Measurements from ENCODE around the gene ARID5A.

Gene ARID5A

DNA sequence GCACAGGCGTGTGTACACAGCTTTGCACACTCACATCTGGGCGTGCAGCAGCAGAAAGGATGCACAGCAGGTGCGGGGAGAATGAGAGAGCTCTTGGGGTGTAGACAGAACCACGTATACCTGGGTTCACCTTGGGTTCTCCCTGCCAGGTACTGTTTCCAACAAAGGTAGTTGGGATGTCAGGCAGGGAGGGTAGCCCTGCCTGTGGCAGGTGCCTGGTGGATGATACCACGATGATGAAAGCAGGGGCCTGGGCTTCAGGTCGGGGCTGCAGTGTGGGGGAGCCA, 6.5 kb upstream of the ARID5A start:
- peak overlapping the region; percentile 89 for H3K27ac Mint-ChIP-seq
- H3K4me1 Mint-ChIP-seq = peaks cover 65% of the 10 kb centered on the region
- no peaks in the 10 kb centered on the region for H3K36me3 Mint-ChIP-seq
- no peaks in the 10 kb centered on the region for H3K27me3 Mint-ChIP-seq
- H3K9me3 Mint-ChIP-seq = no peaks in the 10 kb centered on the region
- H3K4me3 Mint-ChIP-seq = no peak overlapping the region

DNA sequence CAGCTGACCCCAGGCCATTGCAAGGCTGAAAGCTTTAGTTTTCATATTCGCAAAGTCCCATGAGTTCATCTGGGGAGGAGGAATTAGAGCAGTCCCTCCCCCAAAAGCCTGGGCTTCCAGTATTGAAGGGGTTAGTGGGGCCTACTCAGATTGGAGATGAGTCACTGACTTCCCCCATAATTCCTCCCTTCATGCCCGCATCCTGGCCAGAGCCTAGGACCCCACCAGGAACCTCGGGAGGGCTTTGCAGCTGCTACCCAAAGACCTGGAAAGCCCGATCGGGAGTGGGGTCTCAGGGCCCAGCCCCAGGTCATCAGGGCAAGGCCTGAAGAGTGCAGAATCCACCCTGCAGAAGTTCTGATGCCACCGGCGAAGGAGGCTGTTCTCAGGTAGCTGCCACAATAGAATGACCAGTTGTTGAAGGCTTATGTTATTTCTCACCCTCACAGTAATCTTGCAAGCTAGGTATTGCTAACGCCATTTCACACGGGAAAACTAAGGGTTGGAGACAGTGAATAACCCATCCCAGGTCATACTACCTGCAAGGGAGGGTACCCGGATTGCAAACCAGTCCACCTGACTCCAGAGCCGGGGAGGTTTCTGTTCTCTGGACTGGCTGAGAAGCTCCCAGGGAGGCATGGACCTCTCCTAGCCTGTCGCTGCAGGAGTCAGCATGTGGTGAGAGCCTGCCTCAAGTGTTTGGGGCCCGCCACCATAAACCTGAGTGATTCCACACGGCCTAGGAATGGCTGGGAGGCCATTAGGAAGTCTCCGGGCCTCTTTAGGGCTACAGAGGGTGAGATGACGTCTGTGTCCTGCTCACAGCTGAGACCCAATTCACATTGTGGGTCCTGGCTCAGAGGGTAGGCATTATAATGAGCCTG, 5.8 kb upstream of the ARID5A start:
- Mint-ChIP-seq H3K4me1 (peaks cover 68% of the 10 kb centered on the region), H3K27ac (no peak overlapping the region), H3K9me3 (no peaks in the 10 kb centered on the region), H3K27me3 (no peaks in the 10 kb centered on the region), H3K4me3 (peak overlapping the region; percentile 30), H3K36me3 (no peaks in the 10 kb centered on the region)

DNA sequence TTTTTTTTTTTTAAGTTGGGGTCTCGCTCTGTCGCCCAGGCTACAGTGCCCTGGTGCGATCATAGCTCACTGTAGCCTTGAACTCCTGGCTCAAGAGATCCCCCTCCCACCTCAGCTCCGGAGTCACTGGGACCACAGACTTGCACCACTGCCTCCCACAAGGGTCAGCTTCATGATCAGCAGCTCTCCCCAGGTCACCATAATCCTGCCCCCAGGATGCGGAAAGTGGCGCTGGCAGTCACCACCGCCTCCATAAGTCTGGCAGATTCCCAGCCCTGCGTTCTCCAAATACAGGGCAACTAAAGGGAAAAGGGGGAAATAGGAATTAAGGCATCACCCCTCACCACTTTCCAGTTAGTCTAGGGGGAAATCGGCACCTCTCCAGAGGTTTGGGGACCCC, 5.2 kb upstream of the ARID5A start:
- Mint-ChIP-seq H3K36me3 (no peaks in the 10 kb centered on the region), H3K4me1 (peaks cover 74% of the 10 kb centered on the region), H3K27ac (peak overlapping the region; percentile 90), H3K9me3 (no peaks in the 10 kb centered on the region), H3K4me3 (peak overlapping the region; percentile 78), H3K27me3 (no peaks in the 10 kb centered on the region)

DNA sequence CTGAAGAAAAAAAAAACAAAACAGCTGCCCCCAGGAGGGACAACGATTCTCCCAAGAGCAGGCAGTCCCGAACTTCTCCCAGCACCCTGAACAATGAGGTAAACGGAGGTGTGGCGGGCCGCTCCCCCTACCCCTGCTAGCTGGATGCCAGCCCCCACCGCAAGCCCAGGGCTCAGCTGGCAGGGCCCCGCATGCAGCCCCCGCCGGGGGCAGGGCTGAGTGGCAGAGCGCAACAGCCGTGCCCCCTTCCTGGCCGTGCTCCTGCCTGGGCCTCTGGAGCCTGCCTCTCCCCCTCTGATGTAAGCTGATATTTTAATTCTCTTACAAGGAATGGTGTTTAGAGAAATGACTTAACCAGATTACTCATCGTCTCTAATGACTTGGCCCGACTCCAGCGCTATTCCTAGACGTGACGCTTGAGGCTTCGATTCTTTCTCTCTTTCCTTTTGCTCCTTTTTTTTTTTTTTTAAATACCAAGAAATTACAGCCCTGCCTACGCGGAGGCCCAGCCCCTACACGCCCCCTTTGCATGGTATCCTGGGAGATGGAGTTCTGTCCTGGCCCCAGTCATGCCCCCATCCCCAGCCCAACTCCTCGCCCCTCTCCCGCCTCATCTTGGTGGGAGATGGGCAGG, 4.6 kb upstream of the ARID5A start:
- no peaks in the 10 kb centered on the region for H3K9me3 Mint-ChIP-seq
- no peaks in the 10 kb centered on the region for H3K36me3 Mint-ChIP-seq
- peak overlapping the region; percentile 90 for H3K27ac Mint-ChIP-seq
- peak overlapping the region; percentile 78 for H3K4me3 Mint-ChIP-seq
- no peaks in the 10 kb centered on the region for H3K27me3 Mint-ChIP-seq
- peaks cover 69% of the 10 kb centered on the region for H3K4me1 Mint-ChIP-seq

DNA sequence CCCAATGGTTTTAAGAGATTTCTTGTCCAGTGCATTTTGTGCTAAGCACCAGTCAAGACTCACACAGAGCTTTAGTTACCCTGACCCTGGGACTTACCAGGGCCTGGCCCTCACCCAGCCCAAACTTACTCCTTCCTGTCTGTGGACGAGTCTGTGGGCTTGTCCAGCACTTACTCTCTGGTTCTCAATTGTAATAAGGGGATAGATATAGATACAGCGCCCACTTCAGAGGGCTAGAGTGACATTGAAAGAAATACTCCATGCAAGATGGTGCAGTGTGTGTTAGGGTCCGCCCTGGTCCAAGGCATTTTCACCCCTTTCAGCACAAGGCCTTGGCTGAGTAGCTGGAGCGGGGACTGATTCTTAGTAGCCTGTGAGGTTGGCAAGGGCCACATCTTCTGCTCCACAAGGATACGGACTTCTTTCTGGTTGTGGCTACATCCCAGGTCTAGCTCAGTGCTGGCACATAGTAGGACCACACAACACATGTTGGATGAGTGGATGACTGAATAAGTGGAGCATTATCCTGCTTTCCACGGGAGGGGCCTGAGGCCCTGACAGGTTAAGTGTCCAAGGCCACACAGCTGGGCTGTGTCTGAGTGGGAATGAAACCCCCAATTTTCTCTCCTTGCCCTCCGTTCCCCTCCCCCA, 3.8 kb upstream of the ARID5A start:
- Mint-ChIP-seq H3K36me3 (no peaks in the 10 kb centered on the region), H3K27me3 (no peaks in the 10 kb centered on the region), H3K27ac (peak overlapping the region; percentile 90), H3K4me3 (no peak overlapping the region), H3K9me3 (no peaks in the 10 kb centered on the region), H3K4me1 (peaks cover 67% of the 10 kb centered on the region)

DNA sequence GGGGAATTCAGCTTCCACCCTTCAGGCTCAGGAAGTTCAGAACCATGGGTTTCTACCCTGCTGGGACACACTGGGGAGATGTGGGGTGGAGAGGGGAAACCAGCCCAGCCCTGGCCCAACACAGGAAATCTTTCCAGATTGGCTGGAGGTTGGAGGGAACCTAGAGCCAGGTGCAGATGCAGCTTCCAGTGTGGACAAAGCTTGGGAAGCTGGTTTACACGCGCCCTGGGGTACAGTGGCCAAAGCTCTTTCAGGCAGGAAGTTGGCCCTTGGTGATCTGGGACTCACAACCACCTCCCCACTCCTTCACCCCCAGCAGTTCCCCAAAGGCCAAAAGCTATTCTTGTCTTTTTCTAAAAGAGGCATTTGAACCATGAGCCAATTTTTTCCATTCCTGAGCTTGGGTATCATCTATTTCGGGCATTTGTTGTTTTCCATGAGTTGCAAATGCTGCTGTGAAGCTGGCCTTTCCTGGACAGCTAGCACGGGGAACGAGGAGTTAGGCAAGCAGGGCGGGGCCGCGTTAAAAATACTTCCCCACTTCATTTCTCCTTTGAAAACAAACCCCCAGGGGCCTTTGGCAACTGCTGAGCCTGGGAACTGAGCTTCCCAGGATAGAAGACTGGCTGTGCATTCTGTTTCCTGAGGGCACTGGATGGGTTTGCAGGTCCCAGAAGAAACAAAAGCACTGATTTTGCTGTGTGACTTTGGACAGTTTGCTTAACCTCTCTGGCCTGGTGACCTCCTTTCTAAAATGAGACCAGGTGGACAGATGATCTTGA, 3.1 kb upstream of the ARID5A start:
- H3K4me1 Mint-ChIP-seq = peaks cover 61% of the 10 kb centered on the region
- H3K9me3 Mint-ChIP-seq = no peaks in the 10 kb centered on the region
- no peak overlapping the region for H3K27ac Mint-ChIP-seq
- H3K36me3 Mint-ChIP-seq = peaks cover 1% of the 10 kb centered on the region
- no peak overlapping the region for H3K4me3 Mint-ChIP-seq
- H3K27me3 Mint-ChIP-seq = no peaks in the 10 kb centered on the region

DNA sequence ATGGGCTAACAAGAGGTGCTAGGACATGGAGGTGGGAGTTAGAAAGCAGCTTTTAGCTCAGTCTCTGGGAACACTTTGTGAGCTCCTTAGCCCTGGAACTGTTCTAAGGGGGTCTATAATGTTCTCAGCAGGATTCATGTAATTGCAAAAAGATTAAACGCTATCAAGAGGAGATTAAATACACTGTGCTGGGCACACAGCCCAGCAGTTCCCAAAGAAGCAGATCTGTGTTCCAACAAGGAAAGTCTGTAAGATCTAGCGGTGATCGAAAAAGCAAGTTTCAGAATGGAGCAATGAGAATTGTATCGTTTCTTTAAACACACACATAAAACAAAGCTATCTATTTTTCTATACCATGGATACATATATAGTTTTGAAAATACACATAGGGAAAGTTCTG, 2.4 kb upstream of the ARID5A start:
- Mint-ChIP-seq H3K9me3 (no peaks in the 10 kb centered on the region), H3K36me3 (peaks cover 3% of the 10 kb centered on the region), H3K4me3 (no peak overlapping the region), H3K27ac (no peak overlapping the region), H3K27me3 (no peaks in the 10 kb centered on the region), H3K4me1 (peaks cover 61% of the 10 kb centered on the region)

DNA sequence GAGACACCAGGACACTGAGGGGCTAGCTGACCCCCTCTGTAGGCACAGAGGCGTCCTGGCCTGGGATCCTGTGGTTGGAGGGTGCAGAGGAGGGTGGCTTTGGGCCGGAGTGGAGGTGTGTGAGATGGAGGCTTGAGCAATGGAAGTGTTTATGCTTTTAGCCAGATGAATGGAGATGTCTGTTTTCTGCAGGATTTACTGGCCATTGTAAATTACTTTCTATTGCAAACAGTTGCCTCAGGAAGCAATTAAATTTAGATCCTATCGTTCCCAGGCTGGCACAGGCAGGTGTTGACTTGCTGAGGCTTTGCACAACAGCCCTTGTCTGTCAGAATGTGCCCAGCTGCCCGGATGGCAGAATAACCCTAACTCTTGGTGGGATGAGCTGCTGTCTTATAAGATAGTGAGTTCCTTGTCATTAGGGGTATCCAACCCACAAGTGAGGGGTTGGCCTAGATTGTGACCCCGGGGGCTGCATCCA, 1.8 kb upstream of the ARID5A start:
- H3K36me3 Mint-ChIP-seq = peaks cover 3% of the 10 kb centered on the region
- H3K27me3 Mint-ChIP-seq = no peaks in the 10 kb centered on the region
- peaks cover 61% of the 10 kb centered on the region for H3K4me1 Mint-ChIP-seq
- no peak overlapping the region for H3K4me3 Mint-ChIP-seq
- H3K9me3 Mint-ChIP-seq = no peaks in the 10 kb centered on the region
- peak overlapping the region; percentile 59 for H3K27ac Mint-ChIP-seq

DNA sequence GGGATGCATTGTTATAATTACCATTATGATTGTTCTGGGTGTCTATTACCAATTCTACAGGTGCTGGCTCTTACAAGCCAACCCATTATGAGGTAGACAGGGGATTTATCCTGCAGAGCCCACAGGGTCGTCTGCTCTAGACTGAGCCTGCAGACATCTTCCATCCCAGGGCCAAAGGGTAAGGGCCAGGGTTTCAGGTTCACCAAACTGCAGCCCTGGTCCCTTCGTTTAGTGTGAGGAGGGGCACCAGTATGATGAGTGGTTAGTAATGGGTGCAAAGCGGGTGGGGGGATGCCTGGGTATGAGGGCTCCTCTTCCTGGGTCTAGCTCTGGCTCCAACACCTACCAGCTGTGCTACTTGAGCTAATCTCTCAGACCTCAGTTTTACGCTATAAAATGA, 1.2 kb upstream of the ARID5A start:
- peaks cover 5% of the 10 kb centered on the region for H3K36me3 Mint-ChIP-seq
- peak overlapping the region; percentile 79 for H3K27ac Mint-ChIP-seq
- no peaks in the 10 kb centered on the region for H3K9me3 Mint-ChIP-seq
- no peak overlapping the region for H3K4me3 Mint-ChIP-seq
- H3K4me1 Mint-ChIP-seq = peaks cover 62% of the 10 kb centered on the region
- H3K27me3 Mint-ChIP-seq = no peaks in the 10 kb centered on the region

DNA sequence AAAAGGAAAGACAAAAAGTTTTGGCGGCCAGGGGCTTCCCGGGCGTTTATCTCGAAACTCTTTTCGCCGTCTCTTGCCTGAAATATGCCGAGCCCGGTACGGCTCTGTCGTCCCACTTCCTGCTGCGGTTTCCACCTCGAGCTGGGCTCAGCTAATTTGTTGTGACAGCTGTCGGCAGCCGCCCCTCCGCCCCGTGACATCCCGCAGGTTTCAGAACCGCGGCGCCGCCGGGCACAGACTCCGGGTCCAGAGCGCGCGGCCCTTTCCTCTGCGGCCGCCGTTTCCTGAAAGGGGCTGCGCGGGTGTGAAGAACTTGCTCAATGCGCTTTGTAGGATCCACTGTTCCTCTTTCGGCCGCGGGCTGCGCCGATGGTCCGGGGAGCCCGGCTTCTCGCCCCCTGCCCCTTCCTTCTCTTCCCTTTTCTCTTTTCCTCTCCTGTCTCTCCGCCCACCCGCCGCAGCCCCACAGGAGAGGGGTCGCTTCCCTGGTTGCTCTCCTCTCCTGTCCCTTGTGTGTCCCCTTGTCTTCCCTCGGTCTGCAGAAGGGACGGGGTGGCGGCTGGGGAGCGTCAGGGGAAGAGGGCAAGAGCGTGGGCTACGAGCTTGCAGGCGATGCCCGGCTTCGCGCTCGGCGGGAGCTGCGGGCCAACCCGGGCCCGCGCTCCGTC, 648 bp downstream of the ARID5A start:
- Mint-ChIP-seq H3K36me3 (peaks cover 6% of the 10 kb centered on the region), H3K4me1 (peaks cover 60% of the 10 kb centered on the region), H3K4me3 (peak overlapping the region; percentile 86), H3K27me3 (no peaks in the 10 kb centered on the region), H3K27ac (peak overlapping the region; percentile 96), H3K9me3 (no peaks in the 10 kb centered on the region)

DNA sequence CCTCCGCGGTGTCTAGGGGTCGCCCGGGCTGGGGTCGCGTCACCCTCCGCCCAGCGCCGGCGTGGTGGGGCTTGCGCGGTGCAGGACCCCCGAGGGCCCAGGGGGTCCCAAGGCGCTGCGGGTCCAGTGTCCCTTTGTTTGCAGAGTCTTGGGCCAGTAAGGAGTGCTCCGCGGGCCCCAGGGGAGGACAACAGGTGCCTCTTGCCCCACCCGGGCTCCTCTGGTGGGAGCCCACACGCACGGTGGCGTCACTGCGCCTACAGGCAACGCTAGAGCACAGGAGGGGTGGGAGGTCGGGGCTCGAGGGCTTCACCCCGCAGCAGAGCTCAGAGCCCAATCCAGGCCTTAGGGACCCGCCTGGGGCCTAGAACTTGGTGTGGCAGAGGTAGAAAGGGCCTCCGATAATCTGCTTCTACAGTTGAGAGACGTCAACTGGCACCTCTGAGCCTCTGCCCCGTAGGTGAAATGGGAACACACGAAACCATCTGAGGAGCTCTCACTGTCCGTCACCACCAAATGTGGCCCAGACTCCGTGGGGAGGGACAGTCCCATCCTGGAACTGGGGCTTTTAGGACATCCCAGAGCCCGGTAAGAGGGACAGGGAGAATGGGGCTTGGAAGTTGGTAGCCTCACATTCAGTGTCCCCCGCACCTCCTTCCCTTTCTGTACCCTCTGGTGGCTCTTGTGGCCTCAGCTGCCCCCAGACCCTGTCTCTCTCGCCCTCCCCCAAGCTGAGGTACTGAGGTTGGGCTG, 1.4 kb downstream of the ARID5A start:
- Mint-ChIP-seq H3K27ac (peak overlapping the region; percentile 96), H3K36me3 (peaks cover 6% of the 10 kb centered on the region), H3K4me1 (peaks cover 60% of the 10 kb centered on the region), H3K4me3 (peak overlapping the region; percentile 86), H3K9me3 (no peaks in the 10 kb centered on the region), H3K27me3 (no peaks in the 10 kb centered on the region)

DNA sequence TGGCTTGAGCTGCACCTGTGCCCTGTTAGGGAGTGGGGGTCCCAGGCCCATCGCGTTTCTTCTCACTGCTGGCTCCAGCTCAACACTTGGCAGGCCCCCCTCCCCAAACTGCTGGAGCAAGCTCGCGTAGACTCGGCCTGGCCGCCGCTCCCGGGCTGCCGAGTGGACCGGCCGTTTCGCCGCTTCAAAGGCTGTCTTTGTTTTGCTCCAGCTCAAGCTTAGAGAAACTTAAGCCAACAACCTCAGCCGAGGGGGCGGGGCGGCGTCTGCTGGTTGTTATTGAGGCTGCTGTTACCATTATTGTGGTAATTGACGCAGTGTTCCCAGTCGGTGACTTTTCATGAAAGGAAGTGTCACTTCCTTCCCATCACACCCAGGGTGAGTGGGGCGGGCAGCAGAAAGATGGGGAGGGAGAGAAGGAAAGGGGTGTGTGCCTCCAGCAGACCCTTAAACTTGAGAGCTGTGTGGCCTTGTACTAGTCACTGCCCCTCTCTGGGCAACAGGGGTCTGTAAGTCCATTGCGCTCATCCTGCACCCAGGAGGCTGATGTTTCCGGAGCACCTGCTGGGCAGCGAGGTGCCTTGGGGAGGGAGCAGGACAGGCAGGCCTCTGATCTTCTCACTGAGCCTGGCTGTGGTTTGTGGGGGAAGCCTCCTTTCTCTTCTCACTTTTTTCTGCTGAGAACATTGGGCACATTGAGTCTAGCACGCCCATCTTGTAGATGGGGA, 2.1 kb downstream of the ARID5A start:
- H3K27me3 Mint-ChIP-seq = no peaks in the 10 kb centered on the region
- H3K27ac Mint-ChIP-seq = peak overlapping the region; percentile 94
- peaks cover 64% of the 10 kb centered on the region for H3K4me1 Mint-ChIP-seq
- peak overlapping the region; percentile 86 for H3K4me3 Mint-ChIP-seq
- H3K9me3 Mint-ChIP-seq = no peaks in the 10 kb centered on the region
- peaks cover 6% of the 10 kb centered on the region for H3K36me3 Mint-ChIP-seq

DNA sequence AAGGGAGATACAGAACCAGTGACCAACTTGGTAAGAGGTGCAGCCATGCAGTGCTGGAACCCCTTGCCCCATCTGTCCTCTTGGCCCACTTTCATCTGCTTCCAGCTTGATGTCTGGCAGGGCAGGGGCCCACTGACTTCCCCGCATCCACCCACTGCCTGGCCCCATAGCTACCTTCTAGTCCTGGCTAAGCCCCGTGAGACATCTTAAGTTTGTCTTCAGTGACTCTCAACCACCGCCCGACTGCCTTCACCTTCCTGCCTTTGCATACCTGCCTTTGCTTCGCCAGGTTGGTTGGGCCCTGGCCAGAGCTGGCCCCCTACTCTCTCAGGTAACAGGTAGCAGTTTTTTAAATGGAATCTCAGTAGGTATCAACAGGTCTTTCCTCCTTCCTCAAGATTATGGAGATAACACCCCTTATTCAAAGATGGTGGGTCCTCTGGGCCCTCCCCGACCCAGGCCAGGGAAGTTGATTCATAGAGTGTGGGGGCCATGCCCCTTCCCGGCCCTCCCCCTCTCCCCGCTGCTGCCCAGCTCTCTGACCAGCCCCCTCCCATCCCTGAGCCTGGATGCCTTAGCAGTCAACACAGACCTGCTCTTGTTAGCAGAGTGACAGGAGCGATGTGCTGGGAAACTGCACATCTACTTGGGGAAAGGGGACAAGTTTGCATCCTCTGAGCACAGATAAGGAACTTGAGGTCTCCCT, 2.8 kb downstream of the ARID5A start:
- Mint-ChIP-seq H3K27ac (peak overlapping the region; percentile 94), H3K36me3 (peaks cover 6% of the 10 kb centered on the region), H3K4me3 (peak overlapping the region; percentile 86), H3K9me3 (no peaks in the 10 kb centered on the region), H3K4me1 (peaks cover 66% of the 10 kb centered on the region), H3K27me3 (no peaks in the 10 kb centered on the region)
